ENCODE data around the gene DUSP22.

DUSP22 gene

DNA sequence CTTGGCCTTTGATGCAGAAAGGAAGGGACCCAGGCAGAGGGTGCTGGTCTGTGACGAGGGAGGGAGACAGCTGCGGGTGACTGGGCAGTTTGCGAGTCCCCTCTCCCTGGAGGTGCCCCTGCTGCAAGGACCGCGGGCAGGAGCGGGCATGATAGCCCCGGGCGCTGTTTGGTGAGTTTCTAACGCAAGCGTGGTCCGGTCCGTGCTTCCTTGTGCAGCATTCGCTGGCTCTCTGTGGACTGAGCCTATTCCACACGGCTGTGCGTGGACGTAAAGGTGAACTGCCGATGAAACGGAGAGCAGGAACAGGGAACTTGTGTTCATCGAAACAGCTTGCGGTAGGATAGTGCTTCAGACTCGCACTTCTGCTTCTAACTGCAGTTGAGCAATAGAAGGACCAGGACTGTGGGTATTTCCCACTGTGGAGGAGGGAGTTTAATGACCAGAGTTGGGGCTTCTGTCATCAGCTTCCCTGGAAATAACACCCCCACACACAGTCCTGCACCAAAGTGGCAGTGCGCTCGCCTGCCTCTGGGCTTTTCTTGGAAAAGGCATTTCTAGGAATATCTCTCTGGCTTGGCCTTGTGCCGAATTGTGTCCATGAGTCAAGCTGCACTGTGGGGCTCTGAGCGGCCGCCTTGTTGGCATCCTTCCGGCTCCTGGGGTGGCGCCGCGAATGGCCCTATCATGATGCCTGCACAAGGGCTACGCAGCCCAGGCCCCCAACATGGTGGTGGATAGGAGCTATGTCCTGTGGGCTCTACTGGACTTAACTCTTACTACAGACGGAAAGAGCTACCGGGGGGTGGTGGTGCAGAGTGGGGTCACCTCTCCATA, 48.9 kb downstream of the DUSP22 start:
- DNase-seq = peak; percentile 96

DNA sequence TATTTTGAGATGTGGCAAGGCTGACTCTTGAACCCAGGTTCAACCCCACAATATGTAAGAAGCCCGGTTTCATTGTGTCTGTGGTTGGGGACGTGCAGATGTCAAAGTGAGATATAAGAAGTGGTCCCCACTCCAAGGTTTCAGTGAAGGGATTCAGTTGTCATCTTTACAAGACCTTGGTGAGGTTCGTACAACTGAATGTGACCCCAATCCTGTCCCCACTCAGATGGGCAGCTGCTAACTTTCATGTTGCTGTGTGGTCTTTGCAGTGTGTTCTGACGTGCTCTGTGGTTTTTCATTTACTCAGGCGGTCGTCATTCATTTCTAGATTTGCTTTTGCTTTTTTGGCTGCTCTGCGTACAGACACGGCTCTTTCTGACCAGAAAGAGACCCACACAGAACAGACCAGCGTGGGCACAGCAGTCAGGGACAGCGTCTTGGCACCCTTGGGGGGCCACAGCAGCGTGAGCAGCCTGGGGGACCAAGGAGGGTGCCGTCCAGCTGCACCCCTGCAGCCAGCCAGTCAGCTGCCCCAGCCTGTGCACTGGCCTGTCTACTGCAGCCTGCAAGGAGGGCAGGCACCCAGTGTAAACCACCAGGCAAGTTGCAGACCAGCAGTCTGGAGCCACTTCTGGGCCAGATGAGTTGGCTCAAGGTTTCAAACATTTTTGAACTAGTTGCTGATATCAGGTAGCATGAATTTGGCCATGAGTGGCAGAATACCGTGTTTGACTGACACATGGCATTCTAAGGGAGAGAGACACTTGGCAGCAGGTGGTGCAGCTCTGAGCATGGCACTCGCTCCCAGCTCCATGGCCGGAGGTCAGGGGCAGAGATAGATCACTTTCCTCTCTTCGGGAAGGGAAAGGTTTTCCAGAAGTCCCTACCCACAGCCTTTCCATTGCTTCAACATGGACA, 49.9 kb downstream of the DUSP22 start:
- DNase-seq = no peak

DNA sequence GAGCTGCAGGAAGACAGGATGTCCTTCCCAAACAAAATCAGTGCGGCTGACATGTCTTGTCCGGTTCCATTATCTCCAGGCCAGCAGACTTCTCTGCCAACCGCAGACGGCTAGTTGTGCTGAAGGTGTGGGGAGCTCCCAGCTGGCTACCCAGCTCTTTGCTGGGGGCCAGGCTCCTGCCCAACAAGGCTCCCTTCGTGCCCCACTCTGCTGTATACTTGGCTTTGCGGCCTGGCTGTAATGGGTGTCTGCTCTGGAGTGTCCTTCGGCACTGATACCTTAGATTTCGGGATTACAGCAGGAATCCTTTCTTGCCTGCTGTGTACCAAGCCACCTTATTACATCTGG, 50.5 kb downstream of the DUSP22 start:
- no peak for DNase-seq

DNA sequence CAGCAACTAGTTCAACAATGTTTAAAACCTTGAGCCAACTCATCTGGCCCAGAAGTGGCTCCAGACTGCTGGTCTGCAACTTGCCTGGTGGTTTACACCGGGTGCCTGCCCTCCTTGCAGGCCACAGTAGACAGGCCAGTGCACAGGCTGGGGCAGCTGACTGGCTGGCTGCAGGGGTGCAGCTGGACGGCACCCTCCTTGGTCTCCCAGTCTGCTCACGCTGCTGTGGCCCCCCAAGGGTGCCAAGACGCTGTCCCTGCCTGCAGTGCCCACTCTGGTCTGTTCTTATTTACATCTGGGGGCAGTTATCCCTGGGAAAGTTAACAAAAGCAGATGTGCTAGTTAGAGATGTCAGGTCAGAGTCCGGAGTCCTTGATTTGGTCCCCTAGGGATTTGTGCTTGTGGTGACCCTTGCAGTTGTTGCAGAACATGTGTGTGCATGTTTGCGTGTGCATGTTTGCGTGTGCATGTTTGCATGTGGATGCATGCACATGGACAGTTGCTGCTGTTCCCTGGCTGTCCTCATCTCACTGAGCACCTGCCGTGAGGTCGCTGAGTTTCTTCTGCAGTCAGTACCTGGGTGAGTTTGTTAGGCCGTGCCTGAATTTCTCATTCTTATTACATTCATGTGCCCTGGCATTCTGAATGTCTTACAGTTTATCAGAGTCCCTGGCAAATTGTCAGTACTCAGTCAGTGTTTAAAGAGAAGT, 51.1 kb downstream of the DUSP22 start:
- no peak for DNase-seq

DNA sequence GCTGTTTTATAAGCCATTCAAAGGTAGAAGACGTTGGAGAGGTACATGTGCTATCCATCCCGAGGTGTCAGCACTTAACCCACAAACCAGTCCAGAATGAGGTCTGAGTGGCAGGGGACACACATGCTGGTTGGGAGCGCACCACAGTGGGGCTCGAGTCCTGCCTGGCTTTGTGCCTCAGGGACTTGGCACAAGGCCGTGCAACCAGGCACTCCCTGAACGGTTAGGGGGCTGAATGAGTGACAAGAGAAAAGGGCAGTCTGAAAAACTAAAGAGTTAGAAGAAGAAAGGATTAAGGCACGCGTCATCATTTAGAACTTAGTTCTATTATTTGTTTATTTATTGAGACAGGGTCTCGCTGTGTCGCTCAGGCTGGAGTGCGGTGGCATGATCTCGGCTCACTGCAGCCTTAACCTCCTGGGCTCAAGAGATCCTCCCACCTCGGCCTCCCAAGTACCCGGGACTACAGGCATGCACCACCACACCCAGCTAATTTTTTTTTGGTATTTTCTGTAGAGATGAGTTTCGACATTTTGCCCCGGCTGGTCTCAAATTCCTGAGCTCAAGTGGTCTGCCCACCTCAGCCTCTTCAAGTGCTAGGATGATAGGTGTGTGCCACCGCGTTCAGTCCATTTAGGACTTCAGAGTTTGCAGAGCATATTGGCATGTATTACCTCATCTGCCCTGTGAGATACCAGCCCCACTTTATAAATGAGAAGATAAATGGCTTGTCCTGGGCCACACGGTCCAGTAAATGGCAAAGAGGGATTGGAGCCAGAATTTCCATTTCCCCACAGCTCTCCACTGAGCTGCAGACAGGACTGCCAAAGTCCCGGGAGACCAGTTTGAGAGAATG, 51.9 kb downstream of the DUSP22 start:
- DNase-seq = no peak

DNA sequence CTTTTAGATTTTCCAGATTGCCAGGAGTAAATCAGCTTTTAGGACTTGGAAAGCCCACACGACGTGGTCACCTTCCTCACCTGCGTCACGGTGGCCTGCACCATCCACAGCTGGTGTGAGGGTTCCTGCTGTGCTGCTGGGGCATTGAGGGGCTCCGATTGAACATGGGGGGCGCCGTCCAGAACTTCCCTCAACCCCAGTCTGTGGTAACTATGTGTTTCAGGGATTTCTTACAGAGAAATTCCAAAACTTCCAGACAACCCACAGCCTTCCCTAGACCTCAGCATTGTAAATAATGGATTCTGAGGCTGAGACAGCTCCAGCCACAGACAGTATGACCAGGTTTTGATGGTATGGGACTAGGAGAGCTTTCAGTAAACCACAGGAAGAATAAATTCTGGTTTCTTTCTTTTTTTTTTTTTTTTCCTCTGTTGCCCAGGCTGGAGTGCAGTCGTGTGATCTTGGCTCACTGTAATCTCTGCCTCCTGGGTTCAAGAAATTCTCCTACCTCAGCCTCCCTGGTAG, 52.6 kb downstream of the DUSP22 start:
- DNase-seq = no peak

DNA sequence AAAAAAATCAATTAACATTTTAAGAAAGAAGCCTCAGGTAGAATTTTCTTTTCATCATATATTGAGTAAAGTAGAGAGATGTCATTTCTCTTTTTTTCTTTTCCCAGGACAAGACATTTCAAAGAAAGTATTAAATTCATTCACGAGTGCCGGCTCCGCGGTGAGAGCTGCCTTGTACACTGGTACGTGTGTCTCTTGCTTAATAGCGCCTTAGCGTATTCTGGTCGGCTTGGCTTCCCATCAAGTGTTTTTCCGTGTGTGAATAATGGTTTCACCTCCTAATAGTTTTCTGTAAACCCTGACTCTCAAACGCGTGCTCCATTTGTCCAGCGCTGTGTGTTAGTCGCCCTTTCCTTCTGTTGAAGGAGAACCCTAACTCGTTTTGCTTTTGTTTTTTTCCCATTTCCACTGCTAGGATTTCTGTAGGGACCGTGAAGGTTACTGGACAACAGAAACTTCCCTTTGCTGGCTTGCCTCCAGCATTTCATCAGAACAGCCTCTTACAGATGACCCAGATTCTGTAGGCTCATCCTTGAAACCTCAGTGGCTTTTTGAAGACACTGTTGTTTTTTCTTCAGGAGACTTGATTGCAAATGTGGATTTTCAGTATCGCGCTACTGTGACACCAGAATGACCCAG, 53.6 kb downstream of the DUSP22 start:
- DNase-seq = no peak

DNA sequence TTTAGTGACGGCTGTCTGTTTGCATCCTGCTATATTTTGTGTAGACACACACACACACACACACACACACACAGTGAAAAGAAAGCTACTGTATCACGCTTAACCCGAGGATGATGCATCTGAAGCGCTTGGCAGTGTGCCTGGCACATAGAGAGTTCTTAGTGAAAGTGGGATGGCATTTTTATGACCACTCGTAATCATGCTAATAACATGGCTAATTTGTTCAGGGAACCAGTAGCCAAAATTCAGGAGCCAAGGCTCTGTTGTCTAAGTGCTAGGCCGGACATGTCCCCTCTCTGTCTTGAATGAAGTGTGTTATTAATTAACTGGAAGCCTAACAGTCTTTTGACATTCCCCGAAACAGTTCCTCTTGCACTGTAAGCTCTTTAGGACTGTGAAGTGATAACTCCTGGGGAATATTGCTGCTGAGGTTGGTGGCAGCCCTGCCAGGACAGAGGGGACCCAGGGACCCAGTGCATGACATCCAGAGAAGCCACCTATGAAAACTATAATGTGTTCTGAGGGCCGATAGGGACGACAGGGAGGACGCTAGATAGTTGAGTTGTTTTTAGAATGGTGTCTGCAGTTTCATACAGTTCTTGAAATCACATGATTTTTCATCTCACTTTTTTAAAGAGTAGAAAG, 54.2 kb downstream of the DUSP22 start:
- DNase-seq = no peak

DNA sequence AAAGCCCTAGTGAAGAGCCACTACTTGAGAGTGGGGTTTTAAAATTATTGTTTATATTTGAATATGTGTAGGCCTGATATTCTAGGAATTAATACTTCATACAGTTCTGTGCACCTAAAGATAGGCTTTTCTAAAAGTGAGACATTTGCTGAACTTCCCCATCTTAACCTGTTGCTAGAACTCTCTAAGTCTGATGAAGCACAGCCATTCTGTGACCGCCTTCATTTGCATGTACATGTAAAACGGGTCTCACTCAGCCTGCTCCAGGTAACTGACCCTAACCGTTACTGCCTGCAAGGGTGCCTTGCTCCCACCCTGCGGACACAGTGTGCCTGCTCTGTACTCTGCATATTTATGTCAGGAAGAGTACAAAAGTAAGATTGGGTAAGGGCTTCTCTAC, 54.9 kb downstream of the DUSP22 start:
- no peak for DNase-seq

DNA sequence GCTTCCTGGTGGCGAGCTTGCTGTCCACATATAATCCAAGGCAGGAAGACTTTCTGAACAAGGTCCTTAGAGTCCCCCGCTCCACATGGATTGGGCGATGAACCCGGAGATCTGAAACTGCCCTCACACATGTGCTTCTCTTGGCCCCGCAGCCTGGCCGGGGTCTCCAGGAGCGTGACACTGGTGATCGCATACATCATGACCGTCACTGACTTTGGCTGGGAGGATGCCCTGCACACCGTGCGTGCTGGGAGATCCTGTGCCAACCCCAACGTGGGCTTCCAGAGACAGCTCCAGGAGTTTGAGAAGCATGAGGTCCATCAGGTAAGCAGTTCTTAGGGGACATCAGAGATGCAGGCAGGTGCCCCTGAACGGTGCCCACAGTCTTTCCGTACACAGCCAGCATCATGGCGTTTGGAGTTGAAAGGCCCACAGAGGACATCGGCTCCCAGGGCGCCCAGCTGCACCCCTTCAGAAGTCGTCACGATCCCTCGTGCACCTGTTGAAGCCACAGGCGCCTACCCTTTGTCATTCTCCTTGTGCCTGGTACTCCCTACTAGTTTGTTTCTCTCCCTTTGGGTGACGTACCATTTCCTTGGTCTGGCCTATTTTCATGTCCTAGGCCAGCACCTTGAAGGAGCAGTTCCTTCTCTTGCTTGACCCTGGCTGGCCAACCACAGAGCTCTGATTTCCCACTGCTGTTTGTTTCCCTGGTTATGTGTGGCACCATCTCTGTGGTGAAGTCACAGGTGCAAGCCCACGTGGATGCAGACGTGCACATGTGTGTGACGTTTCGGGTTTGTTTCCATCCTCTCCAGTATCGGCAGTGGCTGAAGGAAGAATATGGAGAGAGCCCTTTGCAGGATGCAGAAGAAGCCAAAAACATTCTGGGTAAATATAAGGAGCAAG, 55.9 kb downstream of the DUSP22 start:
- DNase-seq = no peak

DNA sequence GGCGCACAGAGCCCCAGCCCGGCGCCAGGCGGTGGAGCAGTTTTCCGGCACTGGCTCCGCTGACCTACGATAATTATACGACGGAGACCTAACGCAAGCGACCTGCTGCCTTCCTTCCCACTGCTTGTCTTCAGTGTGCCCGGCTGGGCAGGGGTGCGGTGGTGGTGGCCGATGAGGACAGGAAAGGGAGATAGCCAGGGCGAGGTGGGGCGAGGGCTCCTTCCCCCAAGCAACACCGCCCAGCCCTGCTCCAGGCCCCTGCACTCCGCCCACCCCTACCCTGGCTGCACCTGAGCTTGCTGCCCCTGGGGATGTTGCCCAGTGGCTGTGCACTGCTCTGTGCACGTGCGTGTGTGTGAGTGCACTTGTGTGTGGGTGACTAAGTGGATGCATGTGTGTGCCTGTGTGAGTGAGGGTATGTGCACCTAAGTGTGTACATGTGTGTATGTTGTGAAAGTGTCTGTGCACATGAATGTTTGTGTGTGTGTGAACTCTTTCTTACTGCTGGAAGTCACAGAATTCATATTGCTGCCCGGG, 56.6 kb downstream of the DUSP22 start:
- no peak for DNase-seq

DNA sequence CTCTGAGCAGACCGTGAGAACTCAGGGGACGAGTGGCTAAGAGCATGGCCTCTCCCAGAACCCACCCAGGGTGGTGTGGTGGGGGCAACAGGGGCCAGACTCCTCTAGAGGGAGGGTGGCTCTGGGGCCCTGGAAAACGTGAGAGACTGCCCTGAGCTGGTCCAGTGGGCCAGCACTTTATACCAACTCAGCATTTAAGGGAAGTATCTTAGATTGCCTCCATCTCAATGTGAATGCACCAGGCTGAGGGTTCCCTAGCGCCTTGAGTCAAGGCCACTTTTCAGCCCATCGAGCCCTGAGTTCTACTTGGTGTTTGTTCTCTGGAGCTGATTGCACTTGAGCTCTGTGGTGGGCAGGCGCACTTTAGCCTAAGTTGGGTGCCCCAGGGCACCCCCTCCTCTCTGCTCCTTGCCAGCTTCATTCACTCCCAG, 57.2 kb downstream of the DUSP22 start:
- no peak for DNase-seq

DNA sequence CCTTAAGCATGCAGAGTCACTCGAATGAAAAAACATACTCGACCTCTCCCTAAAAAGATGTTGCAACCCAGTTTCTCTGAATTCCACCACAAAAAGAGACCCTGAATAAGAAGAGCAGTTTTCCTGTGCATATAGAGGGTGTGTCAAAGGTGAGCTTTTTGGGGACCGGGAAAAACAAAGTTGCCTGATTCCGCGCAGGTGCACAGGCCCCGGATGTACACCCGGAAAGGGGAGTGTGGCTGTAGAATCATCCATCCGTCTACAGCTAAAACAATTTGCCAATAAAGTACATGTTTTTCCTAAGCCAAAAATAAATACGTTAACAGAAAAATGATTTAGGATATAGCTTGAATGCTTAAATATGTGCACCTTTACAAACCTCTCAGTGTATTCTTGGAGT, 58.1 kb downstream of the DUSP22 start:
- no peak for DNase-seq

DNA sequence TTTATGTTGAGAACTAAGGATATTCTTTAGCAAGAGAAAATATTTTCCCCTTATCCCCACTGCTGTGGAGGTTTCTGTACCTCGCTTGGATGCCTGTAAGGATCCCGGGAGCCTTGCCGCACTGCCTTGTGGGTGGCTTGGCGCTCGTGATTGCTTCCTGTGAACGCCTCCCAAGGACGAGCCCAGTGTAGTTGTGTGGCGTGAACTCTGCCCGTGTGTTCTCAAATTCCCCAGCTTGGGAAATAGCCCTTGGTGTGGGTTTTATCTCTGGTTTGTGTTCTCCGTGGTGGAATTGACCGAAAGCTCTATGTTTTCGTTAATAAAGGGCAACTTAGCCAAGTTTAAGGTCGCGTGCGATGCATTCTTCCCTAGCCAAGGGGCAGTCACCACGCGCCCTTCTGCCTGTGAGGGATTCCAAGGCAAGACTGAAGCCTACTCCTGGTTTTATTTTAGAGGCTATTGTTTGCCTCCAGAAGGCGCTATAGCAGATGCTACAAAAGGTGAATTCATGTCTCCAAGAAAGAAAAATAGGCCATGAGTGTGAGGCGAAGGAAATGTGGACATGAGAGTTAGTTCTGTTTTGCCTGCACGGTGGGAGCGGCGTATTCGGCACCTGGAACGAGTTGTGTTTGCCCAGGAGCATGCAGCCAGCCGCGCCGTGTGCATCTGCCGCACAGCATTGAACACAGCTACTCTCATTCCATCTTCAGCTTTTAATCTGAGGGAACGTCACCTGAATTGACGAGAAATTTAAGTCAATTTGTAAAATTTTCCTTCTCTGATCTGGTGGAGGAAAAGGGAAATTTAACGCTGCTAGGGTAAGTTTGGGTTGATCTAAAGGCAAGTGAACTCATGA, 59.0 kb downstream of the DUSP22 start:
- DNase-seq = no peak

DNA sequence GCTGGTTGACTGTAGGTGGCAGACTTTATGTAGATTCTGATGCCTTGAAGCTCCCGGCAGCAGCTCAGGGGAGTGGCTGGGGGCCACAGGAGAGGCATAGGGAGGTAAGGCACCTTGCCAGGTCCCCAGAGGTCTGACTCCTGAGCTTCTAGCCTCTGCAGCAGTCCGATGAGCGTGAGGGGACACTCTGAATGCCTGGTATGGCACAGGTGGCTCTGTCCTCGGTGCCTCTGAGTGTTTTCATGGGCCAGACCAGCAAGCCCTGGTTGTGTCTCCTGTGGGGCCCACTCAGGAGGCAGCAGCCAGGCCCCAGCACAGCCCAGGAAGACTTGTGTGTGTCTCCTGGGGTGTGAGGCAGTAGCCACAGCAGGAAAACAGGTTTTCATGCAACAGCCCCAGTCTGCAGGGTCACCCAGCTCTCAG, 59.6 kb downstream of the DUSP22 start:
- DNase-seq = no peak

DNA sequence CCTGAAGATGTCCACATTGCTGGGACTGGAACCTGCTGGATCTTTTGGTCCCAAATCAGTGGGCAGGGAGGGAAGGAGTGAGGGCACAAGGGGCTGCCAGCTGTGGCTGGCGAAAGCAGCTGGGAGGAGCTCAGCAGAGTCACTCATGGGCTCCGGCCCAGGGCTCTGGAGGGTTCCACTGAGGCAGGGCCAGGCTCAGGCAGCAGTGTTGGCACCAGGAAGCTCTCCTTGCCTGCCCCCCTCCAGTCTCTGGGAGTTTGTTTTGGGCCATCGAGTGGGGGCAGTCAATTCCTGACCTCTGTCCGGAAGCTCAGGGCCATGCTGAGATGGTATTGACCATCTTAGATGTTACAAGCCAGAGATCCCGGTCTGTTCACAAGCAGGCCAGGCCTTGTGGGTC, 60.2 kb downstream of the DUSP22 start:
- DNase-seq = no peak

DNA sequence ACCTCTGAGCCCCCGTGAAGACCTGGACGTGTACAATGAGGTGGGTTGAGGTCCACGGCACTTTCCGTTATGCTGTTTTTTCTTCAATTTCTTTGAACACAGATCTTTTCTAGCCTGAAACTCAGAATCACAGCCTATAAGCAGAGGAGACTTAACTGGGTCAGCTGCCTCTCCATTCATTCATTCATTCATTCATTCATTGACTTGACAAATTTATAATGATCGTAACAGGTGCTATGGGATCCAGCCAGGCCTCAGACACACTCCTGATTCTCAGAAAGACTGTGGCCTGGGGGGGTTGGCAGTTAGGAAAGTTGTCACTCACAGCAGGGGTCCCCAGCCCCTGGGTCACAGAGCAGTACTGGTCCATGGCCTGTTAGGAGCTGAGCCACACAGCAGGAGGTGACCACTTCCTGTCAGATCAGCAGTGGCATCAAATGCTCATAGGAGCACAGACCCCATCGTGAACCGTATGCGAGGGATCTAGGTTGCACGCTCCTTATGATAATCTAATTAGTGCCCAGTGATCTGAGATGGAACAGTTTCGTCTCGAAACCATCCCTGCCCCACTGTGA, 60.7 kb downstream of the DUSP22 start:
- DNase-seq = no peak

All from inflammatory macrophage treated with lipopolysaccharide for 4 hours (primary cell).